Fibroblast of mammary gland (primary cell): ENCODE measurements around the gene FRRS1L.
A peak's percentile ranks its signal among the peaks of the same experiment; 100 is the strongest.

Source experiments
- DNase-seq: peaks from one replicate; pipeline ENCODE4 v3.0.0-alpha.2; 2010; ENCODE audit warnings: low read depth
- H3K4me3 ChIP-seq: 2 replicates; pipeline ENCODE4 v1.5.1; 2011; ENCODE audit warnings: low read depth, mild to moderate bottlenecking, low read length, moderate library complexity; ENCODE audit not compliant: control insufficient read depth
- TF ChIP-seq, protein P1 (sequence below): conservative IDR thresholded peaks from 2 replicates; pipeline ENCODE4 v1.5.1; 2011; ENCODE audit warnings: low read depth, low read length, inconsistent platforms; ENCODE audit not compliant: control insufficient read depth, insufficient read depth

Gene FRRS1L

DNA sequence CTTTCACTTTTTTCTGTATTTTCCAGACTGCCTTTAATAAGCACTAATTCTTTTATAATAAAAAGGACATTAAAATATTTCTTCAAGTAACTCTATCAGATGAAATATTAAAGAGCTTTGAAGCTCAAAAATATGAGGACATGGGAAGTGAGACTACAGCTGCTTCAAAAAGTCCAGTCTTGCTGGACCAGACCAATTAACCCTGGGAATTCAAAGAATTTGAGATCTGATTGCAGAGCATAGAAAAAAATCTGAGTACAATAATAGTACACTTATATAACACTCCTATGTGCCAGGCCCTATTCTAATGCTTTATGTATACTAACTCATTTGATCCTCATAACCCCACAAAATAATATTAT is 57.1 kb downstream of the FRRS1L start:
- DNase-seq: no peak
- TF ChIP-seq, protein P1, sequence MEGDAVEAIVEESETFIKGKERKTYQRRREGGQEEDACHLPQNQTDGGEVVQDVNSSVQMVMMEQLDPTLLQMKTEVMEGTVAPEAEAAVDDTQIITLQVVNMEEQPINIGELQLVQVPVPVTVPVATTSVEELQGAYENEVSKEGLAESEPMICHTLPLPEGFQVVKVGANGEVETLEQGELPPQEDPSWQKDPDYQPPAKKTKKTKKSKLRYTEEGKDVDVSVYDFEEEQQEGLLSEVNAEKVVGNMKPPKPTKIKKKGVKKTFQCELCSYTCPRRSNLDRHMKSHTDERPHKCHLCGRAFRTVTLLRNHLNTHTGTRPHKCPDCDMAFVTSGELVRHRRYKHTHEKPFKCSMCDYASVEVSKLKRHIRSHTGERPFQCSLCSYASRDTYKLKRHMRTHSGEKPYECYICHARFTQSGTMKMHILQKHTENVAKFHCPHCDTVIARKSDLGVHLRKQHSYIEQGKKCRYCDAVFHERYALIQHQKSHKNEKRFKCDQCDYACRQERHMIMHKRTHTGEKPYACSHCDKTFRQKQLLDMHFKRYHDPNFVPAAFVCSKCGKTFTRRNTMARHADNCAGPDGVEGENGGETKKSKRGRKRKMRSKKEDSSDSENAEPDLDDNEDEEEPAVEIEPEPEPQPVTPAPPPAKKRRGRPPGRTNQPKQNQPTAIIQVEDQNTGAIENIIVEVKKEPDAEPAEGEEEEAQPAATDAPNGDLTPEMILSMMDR: no peak
- no peak overlapping the region for H3K4me3 ChIP-seq

DNA sequence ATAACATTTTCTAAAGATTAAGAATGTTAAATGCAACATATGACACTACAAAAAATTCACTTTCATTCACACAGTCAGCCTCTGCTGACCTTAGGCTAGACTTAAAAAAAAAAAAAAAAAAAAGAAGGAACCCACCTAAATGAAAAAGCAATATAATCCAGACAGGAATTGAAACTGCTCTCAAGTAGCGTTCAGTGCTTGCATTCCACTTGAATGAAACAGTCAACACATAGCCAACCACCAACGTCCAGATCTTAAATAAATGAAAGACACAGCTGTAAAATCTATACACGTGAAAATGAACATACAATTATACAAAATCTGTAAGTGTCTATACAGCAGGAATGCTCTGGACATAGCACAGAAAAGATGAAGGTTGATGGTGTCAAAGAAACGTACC is 58.7 kb downstream of the FRRS1L start:
- DNase-seq: peak; percentile 64
- TF ChIP-seq, protein P1: no peak
- no peak overlapping the region for H3K4me3 ChIP-seq

- peak overlapping the region; percentile 5 for H3K4me3 ChIP-seq
- DNase-seq: peak; percentile 78
- TF ChIP-seq, protein P1: no peak
Observed at GRCh38 chr9:109107402-109108240, 59.4 kb downstream of the FRRS1L start.

DNA sequence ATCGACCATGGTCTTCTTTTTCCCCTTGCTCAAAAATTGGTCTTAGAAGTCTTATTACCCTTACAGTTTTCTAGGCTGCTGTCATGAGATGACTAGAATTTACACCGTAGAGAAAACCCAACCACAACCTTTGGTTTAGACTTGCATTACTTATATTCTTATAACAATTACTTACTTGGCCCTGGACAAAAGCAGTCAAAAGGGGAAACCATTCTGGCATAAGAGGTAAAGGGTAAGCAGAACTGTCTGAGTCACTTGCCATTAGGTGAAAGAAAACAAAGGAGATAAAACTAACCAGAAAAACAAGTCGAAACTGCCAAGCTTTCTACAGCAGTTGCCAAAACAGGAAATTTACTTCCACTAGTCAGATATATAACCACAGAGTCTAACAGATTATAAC is 65.2 kb downstream of the FRRS1L start:
- TF ChIP-seq, protein P1: no peak
- DNase-seq: peak; percentile 80
- no peak overlapping the region for H3K4me3 ChIP-seq

DNA sequence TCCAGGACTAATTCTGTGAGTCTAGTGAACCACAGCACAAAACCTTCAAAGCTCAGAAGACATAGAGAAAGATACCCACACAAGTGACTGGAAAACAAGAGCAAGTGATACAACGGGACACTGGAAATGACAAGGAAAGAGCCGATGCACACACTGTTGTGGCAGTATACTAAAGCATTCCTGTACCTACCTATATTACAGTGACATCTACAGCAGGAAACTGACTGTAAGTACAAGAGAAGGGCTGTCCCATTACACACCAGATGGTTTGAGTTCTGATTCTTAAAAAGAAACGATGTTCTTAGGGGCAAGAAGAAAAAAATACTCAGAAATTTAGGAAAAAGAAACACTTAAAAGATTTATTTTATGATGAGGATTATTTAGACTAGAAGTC is 65.8 kb downstream of the FRRS1L start:
- H3K4me3 ChIP-seq: no peak overlapping the region
- DNase-seq: no peak
- TF ChIP-seq, protein P1: no peak

DNA sequence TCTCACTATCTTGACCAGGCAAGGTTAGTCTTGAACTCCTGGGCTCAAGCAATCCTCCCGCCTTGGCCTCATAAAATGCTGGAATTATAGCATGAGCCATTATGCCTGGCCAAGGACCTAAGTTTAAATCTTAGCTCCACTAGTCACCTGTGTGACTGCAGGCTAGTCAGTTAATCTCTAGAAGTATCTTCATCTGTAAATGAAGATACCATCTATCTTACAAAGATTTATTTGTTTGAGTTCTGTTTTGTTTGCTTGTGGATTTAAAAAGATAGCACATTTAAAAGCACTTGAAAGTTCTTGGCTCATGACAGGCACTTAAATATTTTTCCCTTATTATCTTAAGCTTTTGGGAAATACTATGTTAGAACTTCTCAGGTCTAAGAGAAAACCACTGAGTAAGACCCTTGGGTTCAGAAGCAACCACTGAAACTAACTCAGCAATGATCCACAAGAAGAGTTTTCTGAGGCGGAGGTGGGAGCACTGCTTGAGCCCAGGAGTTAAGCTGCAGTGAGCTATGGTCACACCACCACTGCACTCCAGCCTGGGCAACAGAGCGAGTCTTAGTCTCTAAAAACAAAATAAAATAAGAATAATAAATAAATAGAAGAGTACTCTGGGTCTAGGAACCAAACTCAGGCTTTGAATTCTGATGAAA is 66.4 kb downstream of the FRRS1L start:
- no peak for DNase-seq
- H3K4me3 ChIP-seq: no peak overlapping the region
- TF ChIP-seq, protein P1: no peak
